Esophagus (tissue), 2 donors: Measurements from ENCODE around the gene TNNT1. TPM values are rescaled to one million over a fixed set of nuclear protein-coding genes. Genes with fewer than 3 reads are reported as not detected.
A peak's percentile ranks its signal among the peaks of the same experiment; 100 is the strongest.
"Not testable (repeated sequence)": the region's sequence is repeated elsewhere in the genome, so short reads cannot be mapped to it uniquely, and the experiment has no call there.

Experiments
- H3K27ac ChIP-seq, 2 donors: one replicate each; pipeline ENCODE4 v1.5.1; 2013; ENCODE audit warnings: low read depth in 2 of 2, mild to moderate bottlenecking in 2 of 2, inconsistent platforms in 1 of 2, low read length in 1 of 2, moderate library complexity in 1 of 2
- H3K27me3 ChIP-seq, 2 donors: one replicate each; pipeline ENCODE4 v1.6.1; 2013; ENCODE audit warnings: low read length in 2 of 2, control low read depth in 1 of 2, mild to moderate bottlenecking in 1 of 2; ENCODE audit not compliant: insufficient read depth in 2 of 2, control insufficient read depth in 1 of 2
- H3K36me3 ChIP-seq, 2 donors: one replicate each; pipeline ENCODE4 v1.6.1; 2013; ENCODE audit warnings: low read length in 1 of 2; ENCODE audit not compliant: control insufficient read depth in 2 of 2, insufficient read depth in 2 of 2
- H3K4me1 ChIP-seq, 2 donors: one replicate each; pipeline ENCODE4 v1.6.1; 2013; ENCODE audit warnings: low read length in 1 of 2; ENCODE audit not compliant: control insufficient read depth in 2 of 2, insufficient read depth in 2 of 2
- H3K4me3 ChIP-seq, 2 donors: one replicate each; pipeline ENCODE4 v1.5.1; 2013; ENCODE audit warnings: low read length in 2 of 2, mild to moderate bottlenecking in 2 of 2, low read depth in 1 of 2, moderate library complexity in 1 of 2
- H3K9me3 ChIP-seq, 2 donors: one replicate each; pipeline ENCODE4 v1.6.1; 2013; ENCODE audit warnings: mild to moderate bottlenecking in 2 of 2, low read depth in 1 of 2, low read length in 1 of 2, moderate library complexity in 1 of 2; ENCODE audit not compliant: control insufficient read depth in 2 of 2, insufficient read depth in 1 of 2
- WGBS, 2 donors: extraction: QIAGEN DNeasy Blood & Tissue Kit; methylation state at CpG; one replicate each; pipeline ENCODE4 v1.1.7; 2013; 5-methylcytosine and 5-hydroxymethylcytosine counted together
- polyA plus RNA-seq, 2 donors: library from polyadenylated mRNA; stranded (reverse); fragments of 200-250 nt; gene quantifications; one replicate each; pipeline ENCODE4 v1.2.3, GENCODE V29; 2013
- donor health status: healthy with polysubstance abuse.
- donor health status: Bipolar disorder and iron deficiency.

Gene TNNT1
- polyA plus RNA-seq, 2 donors, result 6.1 to 10.9 TPM

- WGBS, 2 donors, result 28 to 37% methylated on average over 12 of the region's 12 CpGs
- H3K36me3 ChIP-seq, result peaks cover 0 to 23% of the 10 kb centered on the region in 2 donors
- H3K9me3 ChIP-seq, result no peaks in the 10 kb centered on the region
- H3K4me3 ChIP-seq, result no peak overlapping the region
- peak overlapping the region; percentile 86 to 87 for H3K27ac ChIP-seq
- H3K27me3 ChIP-seq, result no peaks in the 10 kb centered on the region
- H3K4me1 ChIP-seq, result peaks cover 11 to 24% of the 10 kb centered on the region in 2 donors
Measured at GRCh38 chr19:55113570-55114039, 35.4 kb downstream of the TNNT1 start.

- WGBS, 2 donors, result 64 to 68% methylated on average over 23 of the region's 23 CpGs
- H3K4me3 ChIP-seq, result no peak overlapping the region
- peaks cover 11 to 22% of the 10 kb centered on the region in 2 donors for H3K4me1 ChIP-seq
- peaks cover 0 to 23% of the 10 kb centered on the region in 2 donors for H3K36me3 ChIP-seq
- H3K27me3 ChIP-seq, result no peaks in the 10 kb centered on the region
- no peaks in the 10 kb centered on the region for H3K9me3 ChIP-seq
- peak overlapping the region; percentile 78 to 86 for H3K27ac ChIP-seq
Measured at GRCh38 chr19:55112777-55113569, 36.0 kb downstream of the TNNT1 start.

- H3K9me3 ChIP-seq, result no peaks in the 10 kb centered on the region
- peaks cover 11 to 22% of the 10 kb centered on the region in 2 donors for H3K4me1 ChIP-seq
- H3K27me3 ChIP-seq, result no peaks in the 10 kb centered on the region
- WGBS, 2 donors, result 93 to 94% methylated on average over 25 of the region's 25 CpGs
- H3K27ac ChIP-seq, result peak overlapping the region; percentile 78 to 86
- no peak overlapping the region for H3K4me3 ChIP-seq
- peaks cover 0 to 23% of the 10 kb centered on the region in 2 donors for H3K36me3 ChIP-seq
Measured at GRCh38 chr19:55112246-55112776, 36.7 kb downstream of the TNNT1 start.

- no peak overlapping the region for H3K4me3 ChIP-seq
- peaks cover 11 to 17% of the 10 kb centered on the region in 2 donors for H3K4me1 ChIP-seq
- H3K36me3 ChIP-seq, result peaks cover 0 to 27% of the 10 kb centered on the region in 2 donors
- 73 to 75% methylated on average over 21 of the region's 21 CpGs for WGBS, 2 donors
- H3K27ac ChIP-seq, result peak overlapping the region; percentile 59 to 78
- no peaks in the 10 kb centered on the region for H3K9me3 ChIP-seq
- H3K27me3 ChIP-seq, result no peaks in the 10 kb centered on the region
Measured at GRCh38 chr19:55111238-55111831, 37.7 kb downstream of the TNNT1 start.

- Histone ChIP-seq H3K4me3 (no peak overlapping the region), H3K4me1 (peaks cover 7 to 11% of the 10 kb centered on the region in 2 donors), H3K27ac (peak overlapping the region in 1 of 2 donors; percentile 2), H3K9me3 (no peaks in the 10 kb centered on the region), H3K36me3 (peaks cover 0 to 29% of the 10 kb centered on the region in 2 donors), H3K27me3 (no peaks in the 10 kb centered on the region)
- 79 to 84% methylated on average over 20 of the region's 20 CpGs for WGBS, 2 donors
Measured at GRCh38 chr19:55109527-55110291, 39.3 kb downstream of the TNNT1 start.

- not testable (repeated sequence) for H3K27ac ChIP-seq, H3K9me3 ChIP-seq, H3K4me1 ChIP-seq, H3K27me3 ChIP-seq, H3K4me3 ChIP-seq
- WGBS, 2 donors, result 97 to 99% methylated on average over 3 of the region's 3 CpGs
- peaks cover 0 to 29% of the 10 kb centered on the region in 2 donors for H3K36me3 ChIP-seq
Measured at GRCh38 chr19:55107252-55107651, 41.8 kb downstream of the TNNT1 start.

- H3K4me1 ChIP-seq, result no peaks in the 10 kb centered on the region
- peaks cover 0 to 29% of the 10 kb centered on the region in 2 donors for H3K36me3 ChIP-seq
- H3K27me3 ChIP-seq, result no peaks in the 10 kb centered on the region
- no peak overlapping the region for H3K4me3 ChIP-seq
- 93 to 94% methylated on average over 6 of the region's 6 CpGs for WGBS, 2 donors
- H3K9me3 ChIP-seq, result no peaks in the 10 kb centered on the region
- H3K27ac ChIP-seq, result no peak overlapping the region
Measured at GRCh38 chr19:55106591-55106990, 42.4 kb downstream of the TNNT1 start.

- Histone ChIP-seq H3K27ac (no peak overlapping the region), H3K36me3 (peaks cover 4 to 27% of the 10 kb centered on the region in 2 donors), H3K27me3 (no peaks in the 10 kb centered on the region), H3K4me1 (no peaks in the 10 kb centered on the region), H3K9me3 (no peaks in the 10 kb centered on the region), H3K4me3 (no peak overlapping the region)
- 88 to 96% methylated on average over 2 of the region's 2 CpGs for whole genome bisulfite sequencing, 2 donors
Measured at GRCh38 chr19:55105237-55105636, 43.8 kb downstream of the TNNT1 start.

GRCh38 chr19:55103190-55103589 lies 45.8 kb downstream of the TNNT1 start:
- Histone ChIP-seq H3K36me3 (peaks cover 9 to 29% of the 10 kb centered on the region in 2 donors), H3K4me3 (no peak overlapping the region), H3K9me3 (no peaks in the 10 kb centered on the region), H3K4me1 (no peaks in the 10 kb centered on the region), H3K27ac (no peak overlapping the region), H3K27me3 (no peaks in the 10 kb centered on the region)
- WGBS, 2 donors, result 98 to 99% methylated on average over 9 of the region's 9 CpGs
